DND-41 (cell line): ENCODE data around the gene RAB20.
A peak's percentile ranks its signal among the peaks of the same experiment; 100 is the strongest.
"Not testable (repeated sequence)": the region's sequence is repeated elsewhere in the genome, so short reads cannot be mapped to it uniquely, and the experiment has no call there.

ENCODE experiments used
- ATAC-seq: fragments of 200-7000 bp; cut with Tn5 transposase; 3 replicates; pipeline ENCODE4 v1.9.1; 2021; ENCODE audit warnings: low read depth; ENCODE audit not compliant: insufficient read depth
- DNase-seq: peaks from one replicate; pipeline ENCODE4 v3.0.0-alpha.2; 2020
- H2AFZ ChIP-seq: 2 replicates; pipeline ENCODE4 v1.6.0; 2012; ENCODE audit warnings: low read depth, low read length
- H3K27ac ChIP-seq: 2 replicates; pipeline ENCODE4 v1.5.1; 2012; ENCODE audit warnings: low read length, inconsistent platforms
- H3K27me3 ChIP-seq: fragments of 200-600 bp; sonication (generic); 2 replicates; pipeline ENCODE4 v1.6.0; 2012; ENCODE audit warnings: low read length, mild to moderate bottlenecking, inconsistent platforms; ENCODE audit not compliant: insufficient read depth, poor library complexity
- H3K36me3 ChIP-seq: 2 replicates; pipeline ENCODE4 v1.5.1; 2012; ENCODE audit warnings: low read length, inconsistent platforms; ENCODE audit not compliant: insufficient read depth
- H3K4me1 ChIP-seq: 2 replicates; pipeline ENCODE4 v1.5.1; 2012; ENCODE audit warnings: mild to moderate bottlenecking, low read length; ENCODE audit not compliant: insufficient read depth
- H3K4me2 ChIP-seq: 2 replicates; pipeline ENCODE4 v1.6.0; 2012; ENCODE audit warnings: mild to moderate bottlenecking, moderate library complexity, low read length, inconsistent platforms; ENCODE audit not compliant: insufficient read depth
- H3K4me3 ChIP-seq, 2 experiments: fragments of 200-600 bp in 1 of 2; shearing (Covaris generic) in 1 of 2; 2 replicates each; pipeline ENCODE4 v1.5.1; 2012 to 2016; ENCODE audit warnings: inconsistent platforms in 2 of 2, low read length in 2 of 2, mild to moderate bottlenecking in 2 of 2, low read depth in 1 of 2, moderate library complexity in 1 of 2
- H3K79me2 ChIP-seq: 2 replicates; pipeline ENCODE4 v1.6.0; 2012; ENCODE audit warnings: low read length, inconsistent platforms; ENCODE audit not compliant: insufficient read depth
- H3K9ac ChIP-seq: 2 replicates; pipeline ENCODE4 v1.6.0; 2012; ENCODE audit warnings: low read depth, mild to moderate bottlenecking, inconsistent platforms, low read length, moderate library complexity
- H3K9me3 ChIP-seq: 2 replicates; pipeline ENCODE4 v1.5.1; 2012; ENCODE audit warnings: low read length, moderate library complexity, mild to moderate bottlenecking, inconsistent platforms; ENCODE audit not compliant: insufficient read depth, severe bottlenecking
- H4K20me1 ChIP-seq: 2 replicates; pipeline ENCODE4 v1.6.0; 2012; ENCODE audit warnings: low read length; ENCODE audit not compliant: insufficient read depth
- EZH2 ChIP-seq: IDR thresholded peaks from 3 replicates; pipeline ENCODE4 v1.6.1; 2012; ENCODE audit warnings: borderline replicate concordance, low read depth, mild to moderate bottlenecking, moderate library complexity, low read length, inconsistent platforms; ENCODE audit not compliant: severe bottlenecking
- TF ChIP-seq, protein P1 (sequence below): IDR thresholded peaks from 2 replicates; pipeline ENCODE4 v1.5.1; 2012; ENCODE audit warnings: borderline replicate concordance, low read length, moderate library complexity, mild to moderate bottlenecking; ENCODE audit not compliant: poor library complexity, severe bottlenecking; ENCODE audit errors: extremely low read depth

The RAB20 gene, protein sequence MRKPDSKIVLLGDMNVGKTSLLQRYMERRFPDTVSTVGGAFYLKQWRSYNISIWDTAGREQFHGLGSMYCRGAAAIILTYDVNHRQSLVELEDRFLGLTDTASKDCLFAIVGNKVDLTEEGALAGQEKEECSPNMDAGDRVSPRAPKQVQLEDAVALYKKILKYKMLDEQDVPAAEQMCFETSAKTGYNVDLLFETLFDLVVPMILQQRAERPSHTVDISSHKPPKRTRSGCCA

DNA sequence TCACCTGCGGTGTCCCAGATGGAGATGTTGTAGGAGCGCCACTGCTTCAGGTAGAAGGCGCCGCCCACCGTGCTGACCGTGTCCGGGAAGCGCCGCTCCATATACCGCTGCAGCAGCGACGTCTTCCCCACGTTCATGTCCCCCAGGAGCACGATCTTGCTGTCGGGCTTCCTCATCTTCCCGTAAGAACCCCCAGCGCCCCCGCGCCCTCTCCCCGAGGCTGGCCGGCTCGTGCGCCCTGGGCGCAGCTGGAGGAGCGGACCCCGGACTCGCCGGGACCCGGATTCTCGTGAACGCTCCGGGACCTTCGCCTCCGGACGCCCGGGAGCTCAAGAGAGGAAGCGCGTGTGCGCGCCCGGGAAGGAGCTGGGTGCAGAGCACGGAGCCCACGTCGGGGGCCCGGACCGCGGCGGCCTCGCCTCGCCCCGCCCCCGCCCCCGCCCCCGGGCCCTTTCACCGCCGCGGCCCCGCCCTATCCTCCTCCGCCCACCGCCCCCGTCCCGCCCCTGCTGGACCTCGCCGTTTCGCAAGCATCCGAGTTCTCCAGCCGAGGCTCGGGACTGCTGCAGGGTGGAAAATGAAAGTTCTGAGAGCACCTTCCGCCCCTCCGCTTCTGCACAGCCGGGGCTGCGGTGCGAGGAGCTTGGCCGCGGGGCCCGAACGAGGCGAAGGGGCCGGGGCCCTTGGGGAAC lies at the start of gene RAB20:
TSS of gene RAB20 (minus strand) at position 379 of the 692 bp plus-strand sequence. CDS start at position 176, 203 bp downstream.
- H3K79me2 ChIP-seq = no peaks in the 10 kb centered on the region
- ATAC-seq (peak; percentile 83), DNase-seq (peak; percentile 78)
- H2AFZ ChIP-seq = peak within 1 kb of the TSS; percentile 80
- peak; percentile 33 for TF ChIP-seq EZH2
- TF ChIP-seq, protein P1, sequence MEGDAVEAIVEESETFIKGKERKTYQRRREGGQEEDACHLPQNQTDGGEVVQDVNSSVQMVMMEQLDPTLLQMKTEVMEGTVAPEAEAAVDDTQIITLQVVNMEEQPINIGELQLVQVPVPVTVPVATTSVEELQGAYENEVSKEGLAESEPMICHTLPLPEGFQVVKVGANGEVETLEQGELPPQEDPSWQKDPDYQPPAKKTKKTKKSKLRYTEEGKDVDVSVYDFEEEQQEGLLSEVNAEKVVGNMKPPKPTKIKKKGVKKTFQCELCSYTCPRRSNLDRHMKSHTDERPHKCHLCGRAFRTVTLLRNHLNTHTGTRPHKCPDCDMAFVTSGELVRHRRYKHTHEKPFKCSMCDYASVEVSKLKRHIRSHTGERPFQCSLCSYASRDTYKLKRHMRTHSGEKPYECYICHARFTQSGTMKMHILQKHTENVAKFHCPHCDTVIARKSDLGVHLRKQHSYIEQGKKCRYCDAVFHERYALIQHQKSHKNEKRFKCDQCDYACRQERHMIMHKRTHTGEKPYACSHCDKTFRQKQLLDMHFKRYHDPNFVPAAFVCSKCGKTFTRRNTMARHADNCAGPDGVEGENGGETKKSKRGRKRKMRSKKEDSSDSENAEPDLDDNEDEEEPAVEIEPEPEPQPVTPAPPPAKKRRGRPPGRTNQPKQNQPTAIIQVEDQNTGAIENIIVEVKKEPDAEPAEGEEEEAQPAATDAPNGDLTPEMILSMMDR = no peak
- H3K9ac ChIP-seq = peak within 1 kb of the TSS; percentile 55
- no peak within 1 kb of the TSS; the same call in 1 of the 2 replicates for H3K27ac ChIP-seq
- H3K27me3 ChIP-seq = peaks cover 38% of the 10 kb centered on the region
- no peaks in the 10 kb centered on the region; the same call in 1 of the 2 replicates for H3K36me3 ChIP-seq
- H3K4me1 ChIP-seq = peaks cover 31% of the 10 kb centered on the region
- no peaks in the 10 kb centered on the region for H3K9me3 ChIP-seq
- peak within 1 kb of the TSS; percentile 94 for H3K4me2 ChIP-seq
- peaks cover 9% of the 10 kb centered on the region for H4K20me1 ChIP-seq
- H3K4me3 ChIP-seq = peak within 1 kb of the TSS; percentile 26 to 73

DNA sequence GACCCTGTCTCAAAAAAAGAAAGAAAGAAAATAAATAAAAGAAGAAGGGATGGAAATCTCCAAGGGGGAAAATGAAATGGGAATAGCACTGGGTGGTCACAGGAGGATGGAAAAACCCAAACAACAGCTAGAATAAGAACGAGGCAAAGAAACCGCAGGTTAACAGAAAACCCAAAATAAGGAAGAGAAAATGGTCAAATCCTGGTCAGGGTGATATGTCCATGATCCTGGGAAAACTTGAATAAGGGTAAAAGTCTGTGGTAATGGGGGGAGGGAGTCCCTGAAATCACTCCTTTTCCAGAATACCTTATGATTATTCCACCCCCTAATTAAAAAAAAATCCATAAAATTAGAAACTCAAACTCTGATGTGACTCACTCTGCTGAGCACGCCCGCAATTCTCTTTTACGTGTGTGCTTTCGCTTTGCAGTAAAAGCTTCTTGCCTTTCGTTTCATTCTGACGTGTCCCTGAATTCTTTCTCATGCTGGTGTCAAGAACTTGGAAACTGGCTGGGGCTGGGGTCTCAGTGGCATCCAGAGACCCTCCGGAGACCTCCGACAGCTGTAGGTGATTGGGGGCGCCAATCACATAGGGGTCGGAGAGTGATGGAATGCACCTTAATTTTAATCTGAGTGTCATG lies 49.6 kb upstream of the RAB20 start:
- Histone ChIP-seq H3K9ac (no peak overlapping the region), H3K27ac (no peak overlapping the region), H3K27me3 (no peaks in the 10 kb centered on the region), H3K4me2 (no peak overlapping the region), H3K36me3 (no peaks in the 10 kb centered on the region; the same call in 1 of the 2 replicates), H3K4me3 (no peak overlapping the region), H2AFZ (no peak overlapping the region), H3K9me3 (no peaks in the 10 kb centered on the region), H3K4me1 (peaks cover 10% of the 10 kb centered on the region), H4K20me1 (0 out of 2 replicates have a peak, but pooled peaks cover 2% of the 10 kb centered on the region), H3K79me2 (peaks cover 7% of the 10 kb centered on the region)
- TF ChIP-seq, protein P1 = no peak
- no peak for TF ChIP-seq EZH2
- ATAC-seq (no peak), DNase-seq (no peak)

DNA sequence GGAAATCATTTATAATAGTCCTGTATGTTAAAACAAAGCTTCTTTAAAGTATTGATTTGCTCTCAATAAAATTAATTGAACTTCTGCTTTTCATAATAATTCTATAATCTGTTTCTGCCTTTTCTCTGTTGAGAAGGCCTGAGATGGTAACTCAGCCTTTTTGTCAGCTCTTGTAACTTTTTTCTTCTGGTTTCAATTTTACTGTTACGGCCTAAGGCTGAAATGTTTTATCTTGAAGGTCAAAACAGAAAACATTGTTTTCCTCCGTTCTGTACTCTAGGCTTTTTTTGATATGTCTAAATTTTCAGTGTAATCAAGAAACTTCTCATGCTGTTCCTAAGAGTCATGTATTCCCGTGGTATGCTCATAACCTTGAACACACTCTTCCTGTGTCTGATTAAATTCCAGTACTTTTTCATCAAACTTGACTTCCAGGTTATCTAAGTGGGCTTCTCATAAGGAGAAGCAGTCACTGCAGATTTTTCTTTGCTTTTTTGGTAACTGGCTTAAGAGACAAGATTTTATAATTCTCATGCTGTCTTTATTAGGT lies 46.2 kb upstream of the RAB20 start:
- Histone ChIP-seq H3K79me2 (no peaks in the 10 kb centered on the region), H2AFZ (no peak overlapping the region), H3K9me3 (no peaks in the 10 kb centered on the region), H3K4me2 (no peak overlapping the region), H4K20me1 (no peaks in the 10 kb centered on the region), H3K27me3 (no peaks in the 10 kb centered on the region), H3K36me3 (no peaks in the 10 kb centered on the region), H3K4me3 (no peak overlapping the region), H3K9ac (no peak overlapping the region), H3K4me1 (no peaks in the 10 kb centered on the region), H3K27ac (no peak overlapping the region)
- DNase-seq (no peak), ATAC-seq (no peak)
- TF ChIP-seq, protein P1 = no peak
- no peak for TF ChIP-seq EZH2

DNA sequence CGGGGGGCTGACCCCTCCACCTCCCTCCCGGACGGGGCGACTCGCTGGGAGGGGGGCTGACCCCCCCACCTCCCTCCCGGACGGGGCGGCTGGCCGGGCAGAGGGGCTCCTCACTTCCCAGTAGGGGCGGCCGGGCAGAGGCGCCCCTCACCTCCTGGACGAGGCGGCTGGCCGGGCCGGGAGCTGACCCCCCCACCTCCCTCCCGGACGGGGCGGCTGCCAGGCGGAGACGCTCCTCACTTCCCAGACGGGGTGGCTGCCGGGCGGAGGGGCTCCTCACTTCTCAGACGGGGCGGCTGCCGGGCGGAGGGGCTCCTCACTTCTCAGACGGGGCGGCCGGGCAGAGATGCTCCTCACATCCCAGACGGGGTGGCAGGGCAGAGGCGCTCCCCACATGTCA lies 44.8 kb upstream of the RAB20 start:
- not testable (repeated sequence) for ATAC-seq, DNase-seq, H3K4me1 ChIP-seq, H3K9ac ChIP-seq, H3K79me2 ChIP-seq, H3K27me3 ChIP-seq, H3K4me2 ChIP-seq, H3K27ac ChIP-seq, H2AFZ ChIP-seq, H3K4me3 ChIP-seq, H4K20me1 ChIP-seq, H3K36me3 ChIP-seq, H3K9me3 ChIP-seq
